NCI-H2227 (cell line): ENCODE results near the gene DRC7.

ENCODE experiments used
- DNase-seq: peaks from one replicate; lab custom pipeline; 2025; ENCODE audit not compliant: unreplicated experiment; lab: John Stamatoyannopoulos, UW

DRC7 gene

GRCh38 chr16:57690782-57691471 lies 3.7 kb upstream of the DRC7 start:
- no peak for DNase-seq

GRCh38 chr16:57692636-57693035 lies 2.0 kb upstream of the DRC7 start:
- DNase-seq: no peak

- no peak for DNase-seq
These were observed 1.1 kb upstream of the DRC7 start for GRCh38 chr16:57693550-57693949.

GRCh38 chr16:57694231-57694724 lies 328 bp upstream of the DRC7 start:
- no peak for DNase-seq

DNA sequence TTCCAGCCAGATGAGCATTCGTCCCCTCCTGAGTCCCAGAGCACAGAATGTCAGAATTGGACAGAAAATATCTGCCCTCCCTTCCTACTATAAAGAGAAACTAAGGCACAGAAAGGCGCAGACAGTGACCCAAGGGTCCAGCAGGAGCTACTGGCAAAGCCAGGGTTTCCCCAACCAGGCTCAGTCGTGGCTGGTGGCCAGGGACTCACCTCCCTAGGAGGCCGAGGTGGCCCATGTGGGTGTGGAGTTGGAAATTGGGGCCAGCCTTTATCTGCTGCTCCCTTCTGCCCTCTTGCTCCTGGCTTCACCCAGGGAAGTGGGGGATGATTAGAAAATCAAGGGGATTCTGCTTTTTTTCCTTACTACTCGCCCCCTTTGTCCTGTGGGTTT lies 1.1 kb downstream of the DRC7 start:
- DNase-seq: no peak

GRCh38 chr16:57696240-57696639 lies 1.6 kb downstream of the DRC7 start:
- DNase-seq: no peak

GRCh38 chr16:57697896-57698537 lies 3.4 kb downstream of the DRC7 start:
- DNase-seq: no peak

GRCh38 chr16:57698812-57699405 lies 4.3 kb downstream of the DRC7 start:
- no peak for DNase-seq

GRCh38 chr16:57699481-57699880 lies 4.9 kb downstream of the DRC7 start:
- no peak for DNase-seq

DNA sequence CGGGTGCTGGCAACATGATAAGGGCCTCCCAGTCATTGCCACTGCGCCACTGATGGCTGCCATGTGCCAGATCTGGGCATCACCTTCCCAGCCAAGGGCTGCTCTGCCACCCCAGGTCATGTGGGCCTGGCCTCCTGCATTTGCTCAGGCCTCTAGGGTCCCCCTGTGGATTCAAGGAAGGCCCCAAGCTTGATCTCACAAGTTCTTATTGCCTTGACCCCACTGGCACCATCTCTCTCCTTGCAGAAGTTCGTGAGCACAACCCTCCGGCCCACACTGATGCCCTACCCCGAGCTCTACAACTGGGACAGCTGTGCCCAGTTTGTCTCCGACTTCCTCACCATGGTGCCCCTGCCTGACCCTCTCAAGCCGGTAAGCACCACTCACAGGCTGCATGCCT lies 5.3 kb downstream of the DRC7 start:
- DNase-seq: no peak

GRCh38 chr16:57700781-57701551 lies 6.4 kb downstream of the DRC7 start:
- DNase-seq: no peak

- no peak for DNase-seq
These were observed 7.3 kb downstream of the DRC7 start for GRCh38 chr16:57701759-57702371.

GRCh38 chr16:57703416-57704010 lies 8.9 kb downstream of the DRC7 start:
- no peak for DNase-seq

DNA sequence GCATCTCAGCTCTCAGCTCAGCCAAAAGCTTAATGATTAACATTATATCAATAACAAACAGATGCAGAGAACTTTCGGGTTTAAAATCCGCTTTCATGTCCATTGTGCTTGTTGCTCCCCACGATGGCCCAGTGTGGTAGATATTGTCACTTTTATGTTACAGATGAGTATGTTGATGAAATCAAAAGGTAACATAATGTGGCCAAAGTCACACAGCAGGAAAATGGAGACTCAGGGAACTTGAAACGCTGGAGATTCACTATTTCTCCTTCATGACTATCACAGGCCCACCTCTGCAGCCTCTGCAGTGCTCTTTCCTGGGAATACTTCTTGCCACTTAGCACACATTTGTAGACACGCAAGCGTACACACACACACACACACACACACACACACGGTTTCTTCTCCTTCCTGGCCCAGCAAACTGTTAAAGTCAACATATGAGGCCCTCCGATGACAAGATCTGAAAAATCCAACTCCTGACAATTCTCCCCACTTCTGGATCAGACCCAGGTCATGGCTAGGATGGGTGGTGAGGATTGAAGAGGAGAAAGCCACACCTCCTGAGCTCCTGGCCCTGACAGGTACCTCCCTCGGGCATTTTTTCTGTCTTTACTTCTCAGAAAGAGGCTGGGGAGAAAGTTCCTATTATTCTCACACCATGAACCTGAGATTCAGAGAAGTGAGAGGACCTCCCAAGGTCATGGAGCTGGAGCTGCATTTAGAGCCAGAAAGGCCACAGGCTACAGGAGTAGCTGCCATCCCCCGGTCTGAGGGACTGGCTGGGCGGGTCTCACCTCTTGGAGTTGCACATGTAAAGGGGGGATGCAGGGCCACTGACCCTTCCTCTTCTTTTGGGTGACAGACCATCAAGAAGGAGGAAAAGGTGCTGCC lies 9.7 kb downstream of the DRC7 start:
- DNase-seq: no peak

DNA sequence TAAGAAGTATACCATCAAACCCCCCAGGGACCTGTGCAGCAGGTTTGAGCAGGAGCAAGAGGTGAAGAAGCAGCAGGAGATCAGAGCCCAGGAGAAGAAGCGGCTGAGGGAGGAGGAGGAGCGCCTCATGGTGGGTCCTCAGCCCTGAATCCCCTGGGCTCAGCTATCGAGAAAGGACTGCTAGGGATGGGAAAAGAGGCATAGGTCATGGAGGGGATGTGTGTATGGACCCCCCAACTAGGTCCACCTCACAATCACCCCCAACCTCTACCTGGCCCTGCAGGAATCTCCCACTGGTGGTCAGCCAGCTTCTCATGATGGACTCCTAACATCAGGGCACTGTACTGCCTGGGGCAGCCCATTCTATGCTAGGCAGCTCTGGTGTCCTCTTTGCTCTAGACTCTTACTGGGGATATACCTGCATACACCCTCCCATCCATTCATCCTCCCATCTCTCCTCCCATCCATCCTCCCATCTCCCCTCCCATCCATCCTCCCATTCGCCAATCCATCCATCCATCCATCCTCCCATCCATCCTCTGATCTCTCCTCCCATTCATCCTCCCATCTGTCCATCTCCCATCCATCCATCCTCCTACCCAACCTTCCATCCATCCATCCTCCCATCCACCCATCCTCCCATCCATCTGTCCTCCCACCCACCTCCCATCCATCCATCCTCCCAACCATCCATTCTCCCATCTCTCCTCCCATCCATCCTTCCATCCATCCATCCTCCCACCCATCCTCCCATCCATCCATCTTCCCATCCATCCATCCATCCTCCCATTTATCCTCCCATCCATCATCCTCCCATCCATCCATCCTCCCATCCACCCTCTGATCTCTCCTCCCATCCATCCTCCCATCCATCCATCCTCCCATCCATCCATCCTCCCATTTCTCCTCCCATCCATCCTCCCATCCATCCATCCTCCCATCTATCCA lies 10.6 kb downstream of the DRC7 start:
- DNase-seq: no peak

DNA sequence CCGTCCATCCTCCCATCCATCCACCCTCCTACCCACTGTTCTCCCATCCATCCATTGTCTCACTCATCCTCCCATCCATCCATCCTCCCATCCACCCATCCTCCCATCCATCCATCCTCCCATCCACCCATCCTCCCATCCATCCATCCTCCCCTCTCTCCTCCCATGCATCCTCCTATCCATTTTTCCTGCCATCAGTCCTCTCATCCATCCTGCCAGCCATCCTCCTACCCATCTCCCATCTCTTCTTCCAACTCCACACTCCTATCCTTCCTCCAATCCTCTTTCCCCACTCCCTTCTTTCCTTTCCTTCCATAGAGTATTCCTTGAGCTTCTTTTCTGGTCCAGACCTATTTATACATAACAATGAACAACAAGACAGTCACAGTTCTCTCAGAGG lies 12.1 kb downstream of the DRC7 start:
- no peak for DNase-seq

DNA sequence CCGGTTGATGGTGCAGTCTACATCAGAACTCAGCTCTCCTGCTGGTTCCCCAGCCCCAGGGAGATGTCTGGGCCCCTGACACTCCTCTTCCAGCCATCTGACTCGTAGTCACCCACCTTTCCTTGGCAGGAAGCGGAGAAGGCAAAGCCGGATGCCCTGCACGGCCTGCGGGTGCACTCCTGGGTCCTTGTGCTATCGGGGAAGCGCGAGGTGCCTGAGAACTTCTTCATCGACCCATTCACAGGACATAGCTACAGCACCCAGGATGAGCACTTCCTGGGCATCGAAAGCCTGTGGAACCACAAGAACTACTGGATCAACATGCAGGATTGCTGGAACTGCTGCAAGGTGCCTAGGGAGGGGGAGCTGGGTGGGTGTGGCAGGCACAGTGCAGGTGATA lies 12.7 kb downstream of the DRC7 start:
- no peak for DNase-seq

DNA sequence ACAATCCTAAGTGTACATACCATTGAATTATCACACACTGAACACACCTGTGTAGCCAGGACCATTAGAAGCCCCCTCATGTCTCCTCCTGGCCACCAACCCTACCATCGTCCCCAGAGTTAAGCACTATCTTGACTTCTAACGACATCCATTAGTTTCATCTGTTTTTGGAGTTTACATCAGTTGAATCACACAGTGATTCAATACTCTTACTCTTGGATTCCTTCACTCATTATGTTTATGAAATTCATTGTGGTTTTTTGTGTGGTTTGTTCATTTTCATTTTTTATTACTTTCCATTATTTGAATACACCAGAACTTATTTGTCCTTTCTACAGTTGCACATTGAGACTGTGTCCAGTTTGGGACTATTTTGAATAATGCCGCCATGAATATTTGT lies 13.6 kb downstream of the DRC7 start:
- DNase-seq: no peak

DNA sequence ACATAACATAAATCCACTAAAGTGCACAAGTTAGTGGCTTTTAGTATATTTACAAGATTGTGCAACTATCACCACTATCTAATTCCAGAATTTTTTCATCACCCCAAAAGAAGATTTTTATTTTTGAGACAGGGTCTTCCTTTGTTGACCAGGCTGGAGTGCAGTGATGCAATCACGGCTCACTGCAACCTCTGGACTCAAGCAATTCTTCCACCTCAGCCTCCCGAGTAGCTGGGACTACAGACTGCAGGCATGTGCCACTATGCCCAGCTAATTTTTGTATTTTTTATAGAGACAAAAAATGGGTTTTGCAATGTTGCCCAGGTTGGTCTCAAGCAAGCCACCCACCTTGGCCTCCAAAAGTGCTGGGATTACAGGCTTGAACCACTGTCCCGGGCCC lies 15.1 kb downstream of the DRC7 start:
- DNase-seq: no peak
